Heart right ventricle (tissue), 16 donors: ENCODE data around the gene GPX7. TPM values are rescaled to one million over a fixed set of nuclear protein-coding genes. Genes with fewer than 3 reads are reported as not detected.

Experiments used
- ATAC-seq, 8 donors: fragments of 200-7000 bp; cut with Tn5 transposase; one replicate each; pipeline ENCODE4 v1.9.1; 2020; ENCODE audit warnings: mild to moderate bottlenecking in 8 of 8, moderate library complexity in 8 of 8, moderate number of reproducible peaks in 1 of 8
- DNase-seq, 2 donors: peaks; one replicate each; pipeline ENCODE4 v3.0.0-alpha.2; 2020
- H3K27ac ChIP-seq, 10 donors: fragments of 200-600 bp; sonication (generic) in 2 of 10; one replicate each; pipeline versions ENCODE4 v1.5.0 to v1.8.0; 2020 to 2022; ENCODE audit warnings: mild to moderate bottlenecking in 3 of 10
- H3K27me3 ChIP-seq, 7 donors: fragments of 200-600 bp; one replicate each; pipeline ENCODE4 v1.8.0; 2021 to 2022; ENCODE audit warnings: mild to moderate bottlenecking in 2 of 7
- H3K36me3 ChIP-seq, 9 donors: fragments of 200-600 bp; sonication (generic) in 1 of 9; one replicate each; pipeline versions ENCODE4 v1.5.0 to v1.8.0; 2020 to 2022; ENCODE audit warnings: mild to moderate bottlenecking in 2 of 9
- H3K4me1 ChIP-seq, 9 donors: fragments of 200-600 bp; sonication (generic) in 1 of 9; one replicate each; pipeline versions ENCODE4 v1.5.0 to v1.8.0; 2020 to 2022; ENCODE audit warnings: mild to moderate bottlenecking in 4 of 9
- H3K4me3 ChIP-seq, 10 donors: fragments of 200-600 bp; sonication (generic) in 2 of 10; one replicate each; pipeline versions ENCODE4 v1.5.0 to v1.8.0; 2020 to 2022; ENCODE audit warnings: mild to moderate bottlenecking in 7 of 10, moderate library complexity in 2 of 10
- H3K9me3 ChIP-seq, 11 donors: fragments of 200-600 bp in 10 of 11; sonication (generic) in 2 of 11; one replicate each; pipeline versions ENCODE4 v1.5.0 to v1.8.0; 2013 to 2022; ENCODE audit warnings: mild to moderate bottlenecking in 2 of 11, control low read depth in 1 of 11, moderate library complexity in 1 of 11
- CTCF ChIP-seq, 9 donors: fragments of 200-600 bp; sonication (generic) in 2 of 9; IDR thresholded peaks; one replicate each; pipeline versions ENCODE4 v1.5.0 to v1.8.0; 2021 to 2022; ENCODE audit warnings: antibody characterized with exemption in 9 of 9, mild to moderate bottlenecking in 5 of 9, moderate library complexity in 1 of 9
- WGBS, 2 donors: extraction: QIAGEN DNeasy Blood & Tissue Kit; methylation state at CpG; one replicate each; pipeline ENCODE4 v1.1.7; 2013; ENCODE audit warnings: inconsistent platforms in 1 of 2; 5-methylcytosine and 5-hydroxymethylcytosine counted together
- intact Hi-C, 10 donors: fragments of 100-400 bp; cut with DNase I; formaldehyde crosslinking; loops; one replicate each; pipeline versions ENCODE4 v1.11.1 to v1.14.2; 2022
- polyA plus RNA-seq, 2 donors: library from polyadenylated mRNA; stranded (reverse); fragments of 200-250 nt; gene quantifications; one replicate each; pipeline ENCODE4 v1.2.3, GENCODE V29; 2013
- total RNA-seq, 10 donors: library from RNA; stranded (reverse); fragmentation: NEBNext Ultra II Directional in 3 of 10; extraction: Animal tissue kit (Norgen Biotek cat#: 25700) in 3 of 10; gene quantifications; one replicate each; pipeline versions ENCODE4 v1.2.1 to v1.2.4, GENCODE V29; 2021 to 2023
- donor health status: Arrhythmogenic right ventricular cardiomyopathy.
- donor health status: ischemic (EF 13 %, LVEDD 7.1; RV severe dilation, severe dysfunction).
- donor health status: healthy with polysubstance abuse.
- donor health status: DM: no; HTN: yes; CAD: no.
- donor health status: DM: no; HTN: no; CAD: no.
- donor health status: ischemic (EF 25% LVEDD 6.9; RV normal size, moderate dysfunction).
- donor health status: ischemic (EF 25% LVEDD 5.7; RV mildly dilated, moderate dysfunction).
- donor health status: healthy.
- donor health status: DM: yes; HTN: yes; CAD: no.
- donor health status: Ischemic cardiomyopathy.
- donor health status: ischemic (EF 35%, LVEDD 5.7; RV mildly dilated, moderate dysfunction).
- donor health status: nonischemic (EF 11% LVEDD 7.7; RV severe dilation, severe dysfunction).
- donor health status: DM: yes; HTN: yes; CAD: no.
- donor health status: PGD.
- donor health status: ischemic (EF 29% LVEDD 5.4; RV normal size, mild dysfunction).
- donor health status: nonischemic (EF 23%, LVEDD 6.1; RV moderate dilation, normal function).

The GPX7 gene
- total and polyA plus RNA-seq, 12 donors, result 3.3 to 22.9 (median 6.9) TPM

DNA sequence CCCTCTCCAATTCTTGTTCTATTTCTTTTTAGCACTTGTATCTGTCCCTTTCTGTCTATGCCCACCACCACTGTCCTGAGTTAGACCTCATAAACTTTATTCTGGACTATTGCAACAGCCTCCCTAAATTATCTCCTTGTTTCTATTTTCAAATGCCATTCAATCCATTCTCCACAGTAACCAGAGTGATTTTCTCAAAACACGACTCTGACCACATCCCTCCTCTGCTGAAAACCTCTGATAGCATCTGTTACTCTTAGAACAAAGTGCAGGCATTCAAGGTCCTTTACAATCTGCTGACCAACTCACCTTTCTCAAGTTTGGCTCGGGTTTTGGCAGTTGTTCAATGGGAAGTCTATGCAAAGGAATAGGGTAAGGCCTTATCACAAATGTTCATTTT, 22.8 kb upstream of the GPX7 start:
- DNase-seq (no peak), ATAC-seq (no peak)
- H3K4me3 ChIP-seq, result no peak overlapping the region
- TF ChIP-seq CTCF (IDR thresholded peaks at IDR 0.05), result no peak
- intact Hi-C loops, result no loop called here
- WGBS, 2 donors, result 26 to 33% methylated on average over 2 of the region's 2 CpGs
- peaks cover 0 to 4% (median 0%) of the 10 kb centered on the region in 9 donors for H3K4me1 ChIP-seq
- no peak overlapping the region for H3K27ac ChIP-seq
- no peaks in the 10 kb centered on the region for H3K9me3 ChIP-seq
- no peaks in the 10 kb centered on the region for H3K36me3 ChIP-seq
- H3K27me3 ChIP-seq, result no peaks in the 10 kb centered on the region

DNA sequence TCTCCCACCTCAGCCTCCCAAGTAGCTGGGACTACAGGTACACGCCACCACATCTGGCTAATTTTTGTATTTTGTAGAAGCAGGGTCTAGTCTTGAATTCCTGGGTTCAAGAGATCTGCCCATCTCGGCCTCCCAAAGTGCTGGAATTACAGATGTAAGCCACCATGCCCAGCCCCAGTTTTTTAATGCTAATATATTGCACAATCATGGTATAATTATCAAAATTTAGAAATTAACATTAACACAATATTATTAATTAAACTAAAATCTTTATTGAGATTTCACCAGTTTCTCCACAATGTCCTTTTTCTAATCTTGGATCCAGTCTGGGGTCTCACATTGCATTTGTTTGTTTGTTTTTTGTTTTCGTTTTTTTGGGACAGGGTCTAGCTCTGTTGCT, 21.9 kb upstream of the GPX7 start:
- DNase-seq (no peak), ATAC-seq (no peak)
- H3K36me3 ChIP-seq, result no peaks in the 10 kb centered on the region
- no peak for TF ChIP-seq CTCF (IDR thresholded peaks at IDR 0.05)
- H3K9me3 ChIP-seq, result no peaks in the 10 kb centered on the region
- H3K4me3 ChIP-seq, result no peak overlapping the region
- intact Hi-C loops, result loop anchor here in 1 of 10 donors (10.0 kb wide), 1 partner anchor 75 kb away; no protein-coding TSS in a partner anchor
- H3K27ac ChIP-seq, result no peak overlapping the region
- no peaks in the 10 kb centered on the region for H3K27me3 ChIP-seq
- H3K4me1 ChIP-seq, result peaks cover 0 to 4% (median 0%) of the 10 kb centered on the region in 9 donors
- 95% methylated on average over 3 of the region's 3 CpGs for WGBS, 2 donors

GRCh38 chr1:52582116-52582696, 20.0 kb upstream of the GPX7 start:
- Histone ChIP-seq H3K4me3 (no peak overlapping the region), H3K9me3 (no peaks in the 10 kb centered on the region), H3K27me3 (no peaks in the 10 kb centered on the region), H3K27ac (no peak overlapping the region), H3K4me1 (peaks cover 0 to 10% (median 0%) of the 10 kb centered on the region in 9 donors), H3K36me3 (no peaks in the 10 kb centered on the region)
- DNase-seq (no peak), ATAC-seq (no peak)
- WGBS, 2 donors, result 92 to 94% methylated on average over 10 of the region's 10 CpGs
- intact Hi-C loops, result loop anchor here in 1 of 10 donors (10.0 kb wide), 1 partner anchor 73 kb away; no protein-coding TSS in a partner anchor
- TF ChIP-seq CTCF (IDR thresholded peaks at IDR 0.05), result no peak

DNA sequence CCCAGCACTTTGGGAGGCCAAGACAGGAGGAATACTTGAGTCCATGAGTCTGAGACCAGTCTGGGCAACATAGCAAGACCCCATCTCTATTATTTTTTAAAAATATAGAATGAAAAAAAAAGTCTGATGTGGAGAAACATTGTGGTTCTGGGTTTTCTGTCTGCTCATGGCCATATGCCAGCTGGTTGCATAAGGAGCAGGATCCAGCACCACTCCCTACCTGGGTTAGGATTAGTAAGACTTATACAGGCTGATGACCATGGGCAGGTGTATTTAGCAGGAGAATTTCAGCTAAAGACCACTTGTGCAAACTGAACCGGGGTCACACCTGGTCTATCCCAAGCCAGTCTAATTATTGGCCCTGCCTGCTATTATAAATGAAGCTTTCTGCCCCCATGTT, 16.7 kb upstream of the GPX7 start:
- Histone ChIP-seq H3K9me3 (no peaks in the 10 kb centered on the region), H3K36me3 (no peaks in the 10 kb centered on the region), H3K27ac (no peak overlapping the region), H3K4me1 (peaks cover 0 to 8% (median 0%) of the 10 kb centered on the region in 9 donors), H3K27me3 (no peaks in the 10 kb centered on the region), H3K4me3 (no peak overlapping the region)
- DNase-seq, result no peak
- no peak for TF ChIP-seq CTCF (IDR thresholded peaks at IDR 0.05)
- intact Hi-C loops, result loop anchor here in 1 of 10 donors (10.0 kb wide), 1 partner anchor 69 kb away; no protein-coding TSS in a partner anchor
- no peak for ATAC-seq
- WGBS, 2 donors, result 80 to 94% methylated on average over 1 of the region's 1 CpG
